Liver (tissue), 3 donors: ENCODE measurements around the gene TRAPPC3L.

Source experiments
- JUND ChIP-seq, 2 donors: IDR thresholded peaks; 2 replicates each; pipeline ENCODE4 v1.6.1; 2016; ENCODE audit warnings: antibody characterized with exemption in 2 of 2
- YY1 ChIP-seq: IDR thresholded peaks from 2 replicates; pipeline ENCODE4 v1.6.1; 2016; ENCODE audit warnings: antibody characterized with exemption, mild to moderate bottlenecking
- TF ChIP-seq, protein P1 (sequence below): fragments of 150-350 bp; IDR thresholded peaks from 2 replicates; pipeline ENCODE4 v1.5.1; 2017; ENCODE audit warnings: improper control_type of control experiment, low read depth, low read length; ENCODE audit not compliant: missing input control
- TF ChIP-seq, protein P2 (sequence below): IDR thresholded peaks from 2 replicates; pipeline ENCODE4 v1.6.1; 2016; ENCODE audit warnings: antibody characterized with exemption
- donor health status: healthy.
- donor health status: healthy.

DNA sequence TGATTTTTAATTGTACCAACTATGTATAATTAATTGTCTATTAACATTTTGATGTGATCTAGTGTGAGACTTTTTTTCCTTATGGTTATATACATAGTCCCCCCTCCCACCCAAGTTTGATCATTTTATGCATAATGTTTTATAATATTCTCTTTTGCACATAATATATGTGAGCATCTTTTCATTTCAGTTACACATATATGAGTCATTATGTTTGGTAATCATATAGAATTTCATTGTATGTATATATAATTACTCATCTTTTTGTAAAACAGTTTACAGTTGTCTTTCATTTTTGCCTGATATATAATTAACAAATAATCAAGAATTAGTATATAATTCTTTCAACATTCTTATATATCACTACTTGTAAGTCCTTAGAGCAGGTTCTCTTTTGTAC, 40.8 kb upstream of the TRAPPC3L start:
- TF ChIP-seq JUND (IDR thresholded peaks at IDR 0.05) (no peak), YY1 (no peak)
- TF ChIP-seq, protein P1, sequence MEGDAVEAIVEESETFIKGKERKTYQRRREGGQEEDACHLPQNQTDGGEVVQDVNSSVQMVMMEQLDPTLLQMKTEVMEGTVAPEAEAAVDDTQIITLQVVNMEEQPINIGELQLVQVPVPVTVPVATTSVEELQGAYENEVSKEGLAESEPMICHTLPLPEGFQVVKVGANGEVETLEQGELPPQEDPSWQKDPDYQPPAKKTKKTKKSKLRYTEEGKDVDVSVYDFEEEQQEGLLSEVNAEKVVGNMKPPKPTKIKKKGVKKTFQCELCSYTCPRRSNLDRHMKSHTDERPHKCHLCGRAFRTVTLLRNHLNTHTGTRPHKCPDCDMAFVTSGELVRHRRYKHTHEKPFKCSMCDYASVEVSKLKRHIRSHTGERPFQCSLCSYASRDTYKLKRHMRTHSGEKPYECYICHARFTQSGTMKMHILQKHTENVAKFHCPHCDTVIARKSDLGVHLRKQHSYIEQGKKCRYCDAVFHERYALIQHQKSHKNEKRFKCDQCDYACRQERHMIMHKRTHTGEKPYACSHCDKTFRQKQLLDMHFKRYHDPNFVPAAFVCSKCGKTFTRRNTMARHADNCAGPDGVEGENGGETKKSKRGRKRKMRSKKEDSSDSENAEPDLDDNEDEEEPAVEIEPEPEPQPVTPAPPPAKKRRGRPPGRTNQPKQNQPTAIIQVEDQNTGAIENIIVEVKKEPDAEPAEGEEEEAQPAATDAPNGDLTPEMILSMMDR: no peak
- TF ChIP-seq, protein P2, sequence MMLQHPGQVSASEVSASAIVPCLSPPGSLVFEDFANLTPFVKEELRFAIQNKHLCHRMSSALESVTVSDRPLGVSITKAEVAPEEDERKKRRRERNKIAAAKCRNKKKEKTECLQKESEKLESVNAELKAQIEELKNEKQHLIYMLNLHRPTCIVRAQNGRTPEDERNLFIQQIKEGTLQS: no peak
